ENCODE measurements around the gene STRN. TPM values are rescaled to one million over a fixed set of nuclear protein-coding genes. Genes with fewer than 3 reads are reported as not detected.

Gene STRN
- total and polyA plus RNA-seq, 7 experiments from 2014 or later, result 12.4 to 35.0 (median 26.9) TPM

DNA sequence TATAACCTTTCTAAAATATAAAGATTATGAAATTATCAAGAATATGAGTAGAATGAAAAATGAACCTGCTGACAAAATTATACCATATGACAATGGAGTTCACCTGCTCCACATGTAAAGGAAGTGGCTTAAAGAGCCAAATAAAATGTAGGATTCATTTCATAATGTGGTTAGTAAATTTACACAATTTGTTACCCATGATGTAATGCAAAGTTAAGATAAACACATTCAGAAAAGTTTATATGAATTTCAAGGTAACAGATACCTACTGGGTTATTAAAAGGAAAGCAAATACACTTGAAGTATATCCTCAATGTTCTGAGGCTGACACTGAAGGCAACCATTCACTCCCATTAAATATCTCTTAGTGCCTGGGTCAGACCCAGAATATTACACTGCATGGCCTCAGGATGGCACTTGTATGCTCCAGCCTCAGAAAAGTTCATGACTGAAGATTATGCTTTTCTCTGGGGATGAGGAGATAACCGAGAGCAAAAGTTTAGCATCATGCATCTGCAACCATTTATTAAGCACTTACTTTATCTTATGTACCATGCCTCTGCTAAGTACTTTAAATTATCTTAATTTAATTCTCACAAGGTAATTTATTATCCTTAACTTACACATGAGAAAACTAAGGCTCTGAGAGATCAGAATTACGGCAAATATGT, 6.2 kb downstream of the STRN start:
- Mint-ChIP-seq H3K36me3 (peaks cover 0 to 22% (median 10%) of the 10 kb centered on the region in 5 donors), H3K4me3 (no peak overlapping the region), H3K9me3 (no peaks in the 10 kb centered on the region), H3K27ac (no peak overlapping the region), H3K27me3 (no peaks in the 10 kb centered on the region), H3K4me1 (peaks cover 38 to 84% (median 75%) of the 10 kb centered on the region in 7 donors)
- ATAC-seq (no peak), DNase-seq (no peak)
- Histone ChIP-seq H3K9me3 (ENCODE audit: control insufficient read depth in 2 of 3, low read length in 3 of 3) (no peaks in the 10 kb centered on the region), H3K4me1 (ENCODE audit: control insufficient read depth in 2 of 2, insufficient read depth in 2 of 2, low read length in 2 of 2) (peaks cover 8% of the 10 kb centered on the region in 2 donors), H3K27me3 (ENCODE audit: control insufficient read depth in 2 of 2, insufficient read depth in 2 of 2, low read length in 2 of 2) (no peaks in the 10 kb centered on the region), H3K4me3 (ENCODE audit: low read length) (no peak overlapping the region), H3K27ac (ENCODE audit: low read depth, low read length) (no peak overlapping the region), H3K36me3 (ENCODE audit: control insufficient read depth in 2 of 3, insufficient read depth in 3 of 3, low read length in 3 of 3) (no peaks in the 10 kb centered on the region)
- intact Hi-C loops (cut with micrococcal nuclease), result loop anchor here in 1 of 2 donors (10.0 kb wide), 1 partner anchor 715 kb away; the partner anchor contains the start of gene CDC42EP3
- ChIA-PET POLR2A (no interaction called here), CTCF (no interaction called here)

DNA sequence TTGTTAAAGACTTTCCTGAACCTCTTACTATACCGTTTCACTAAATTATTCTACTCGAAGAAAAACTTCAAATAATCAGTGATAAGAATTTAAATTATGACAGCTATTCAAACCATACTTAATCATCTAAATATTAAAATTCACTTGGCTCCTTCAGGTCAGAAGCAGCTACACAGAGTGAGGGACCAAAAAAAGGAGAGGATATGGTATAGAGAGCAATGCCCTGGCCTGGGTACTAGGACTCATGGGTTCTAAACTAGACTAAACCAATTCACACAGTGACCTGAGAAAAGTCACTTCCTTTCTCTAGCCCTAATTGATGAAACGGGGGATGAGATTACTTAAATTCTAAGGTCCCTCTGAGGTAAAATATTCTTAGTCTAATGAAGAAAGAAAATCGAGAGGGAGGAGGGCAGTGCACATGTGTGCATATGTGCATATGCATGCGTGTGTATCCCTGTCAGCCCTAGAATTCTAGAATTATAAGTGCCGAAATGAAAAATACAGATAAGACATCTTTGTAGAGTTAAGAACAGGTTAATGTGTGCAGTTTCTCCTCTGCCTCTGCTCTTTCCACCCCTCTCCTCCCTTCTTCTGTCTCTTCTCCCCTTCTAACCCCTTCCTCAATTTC, 11.2 kb downstream of the STRN start:
- Histone ChIP-seq H3K27me3 (ENCODE audit: control insufficient read depth in 2 of 2, insufficient read depth in 2 of 2, low read length in 2 of 2) (no peaks in the 10 kb centered on the region), H3K4me3 (ENCODE audit: low read length) (no peak overlapping the region), H3K4me1 (ENCODE audit: control insufficient read depth in 2 of 2, insufficient read depth in 2 of 2, low read length in 2 of 2) (no peaks in the 10 kb centered on the region), H3K36me3 (ENCODE audit: control insufficient read depth in 2 of 3, insufficient read depth in 3 of 3, low read length in 3 of 3) (no peaks in the 10 kb centered on the region), H3K9me3 (ENCODE audit: control insufficient read depth in 2 of 3, low read length in 3 of 3) (no peaks in the 10 kb centered on the region), H3K27ac (ENCODE audit: low read depth, low read length) (no peak overlapping the region)
- ChIA-PET POLR2A (no interaction called here), CTCF (no interaction called here)
- peaks cover 26 to 74% (median 59%) of the 10 kb centered on the region in 7 donors for H3K4me1 Mint-ChIP-seq
- intact Hi-C loops (cut with micrococcal nuclease), result no loop called here
- H3K27me3 Mint-ChIP-seq, result no peaks in the 10 kb centered on the region
- no peak for DNase-seq
- H3K9me3 Mint-ChIP-seq, result no peaks in the 10 kb centered on the region
- no peak for ATAC-seq
- H3K36me3 Mint-ChIP-seq, result peaks cover 0 to 18% (median 9%) of the 10 kb centered on the region in 5 donors
- no peak overlapping the region for H3K4me3 Mint-ChIP-seq
- no peak overlapping the region for H3K27ac Mint-ChIP-seq

DNA sequence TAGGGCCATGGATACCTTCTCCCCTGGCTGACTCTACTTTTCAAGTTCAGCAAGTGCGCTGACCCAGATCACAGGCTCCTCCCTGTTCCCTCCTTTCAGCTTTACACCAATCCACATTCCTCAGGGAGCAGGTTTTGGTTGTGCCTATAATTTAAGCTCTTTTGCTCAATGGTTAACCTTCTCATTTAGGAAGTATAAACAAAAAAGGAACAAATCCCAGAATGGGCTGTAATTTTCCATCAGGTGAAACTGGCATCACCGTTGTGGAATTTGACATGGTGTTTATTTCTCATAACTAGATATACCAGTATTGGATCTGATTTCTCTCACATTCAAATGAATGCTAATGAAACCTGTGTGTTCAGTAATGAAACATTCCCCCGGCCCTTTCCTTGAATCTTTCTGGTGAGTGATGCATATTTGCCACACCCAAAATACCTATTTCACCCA, 13.6 kb downstream of the STRN start:
- H3K27me3 Mint-ChIP-seq, result no peaks in the 10 kb centered on the region
- ChIA-PET CTCF (no interaction called here), POLR2A (interaction anchor here (0.5 to 0.6 kb wide), 2 partner anchors 12 to 52 kb away, joined by 4 read pairs; no protein-coding TSS in a partner anchor)
- Histone ChIP-seq H3K4me3 (ENCODE audit: low read length) (no peak overlapping the region), H3K9me3 (ENCODE audit: control insufficient read depth in 2 of 3, low read length in 3 of 3) (no peaks in the 10 kb centered on the region), H3K27ac (ENCODE audit: low read depth, low read length) (no peak overlapping the region), H3K4me1 (ENCODE audit: control insufficient read depth in 2 of 2, insufficient read depth in 2 of 2, low read length in 2 of 2) (no peaks in the 10 kb centered on the region), H3K27me3 (ENCODE audit: control insufficient read depth in 2 of 2, insufficient read depth in 2 of 2, low read length in 2 of 2) (no peaks in the 10 kb centered on the region), H3K36me3 (ENCODE audit: control insufficient read depth in 2 of 3, insufficient read depth in 3 of 3, low read length in 3 of 3) (no peaks in the 10 kb centered on the region)
- intact Hi-C loops (cut with micrococcal nuclease), result no loop called here
- H3K4me1 Mint-ChIP-seq, result peaks cover 21 to 73% (median 52%) of the 10 kb centered on the region in 7 donors
- peak overlapping the region in 3 of 9 donors; percentile 8 to 59 (median 38) for H3K27ac Mint-ChIP-seq
- ATAC-seq (no peak), DNase-seq (no peak)
- H3K4me3 Mint-ChIP-seq, result no peak overlapping the region
- H3K9me3 Mint-ChIP-seq, result peaks cover 0 to 2% (median 0%) of the 10 kb centered on the region in 11 donors
- H3K36me3 Mint-ChIP-seq, result peaks cover 0 to 15% (median 9%) of the 10 kb centered on the region in 5 donors

DNA sequence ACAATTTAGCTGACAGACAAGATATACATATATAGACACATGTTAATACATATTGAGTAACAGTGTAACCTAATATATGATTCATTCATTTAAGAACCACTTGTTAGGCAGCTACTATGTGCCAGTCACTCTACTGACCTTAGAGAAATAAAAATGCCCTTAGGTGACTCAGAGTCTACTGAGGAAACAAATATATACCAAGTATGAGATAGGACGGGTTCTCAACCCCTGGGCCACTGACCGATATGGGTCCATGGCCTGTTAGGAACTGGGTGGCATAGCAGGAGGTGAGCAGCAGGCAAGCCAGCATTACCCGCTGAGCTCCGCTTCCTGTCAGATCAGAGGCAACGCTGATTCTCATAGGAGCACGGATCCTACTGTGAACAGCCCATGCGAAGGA, 14.8 kb downstream of the STRN start:
- H3K4me1 Mint-ChIP-seq, result peaks cover 18 to 67% (median 45%) of the 10 kb centered on the region in 7 donors
- peaks cover 0 to 2% (median 0%) of the 10 kb centered on the region in 11 donors for H3K9me3 Mint-ChIP-seq
- no peaks in the 10 kb centered on the region for H3K27me3 ChIP-seq (ENCODE audit: control insufficient read depth in 2 of 2, insufficient read depth in 2 of 2, low read length in 2 of 2)
- H3K27me3 Mint-ChIP-seq, result no peaks in the 10 kb centered on the region
- H3K4me3 Mint-ChIP-seq, result no peak overlapping the region
- H3K36me3 ChIP-seq (ENCODE audit: control insufficient read depth in 2 of 3, insufficient read depth in 3 of 3, low read length in 3 of 3), result no peaks in the 10 kb centered on the region
- H3K9me3 ChIP-seq (ENCODE audit: control insufficient read depth in 2 of 3, low read length in 3 of 3), result no peaks in the 10 kb centered on the region
- ChIA-PET POLR2A (no interaction called here), CTCF (no interaction called here)
- ATAC-seq (peak; percentile 32), DNase-seq (no peak)
- H3K36me3 Mint-ChIP-seq, result peaks cover 0 to 15% (median 9%) of the 10 kb centered on the region in 5 donors
- H3K4me1 ChIP-seq (ENCODE audit: control insufficient read depth in 2 of 2, insufficient read depth in 2 of 2, low read length in 2 of 2), result no peaks in the 10 kb centered on the region
- H3K27ac ChIP-seq (ENCODE audit: low read depth, low read length), result no peak overlapping the region
- H3K4me3 ChIP-seq (ENCODE audit: low read length), result no peak overlapping the region
- intact Hi-C loops (cut with micrococcal nuclease), result no loop called here
- H3K27ac Mint-ChIP-seq, result no peak overlapping the region

DNA sequence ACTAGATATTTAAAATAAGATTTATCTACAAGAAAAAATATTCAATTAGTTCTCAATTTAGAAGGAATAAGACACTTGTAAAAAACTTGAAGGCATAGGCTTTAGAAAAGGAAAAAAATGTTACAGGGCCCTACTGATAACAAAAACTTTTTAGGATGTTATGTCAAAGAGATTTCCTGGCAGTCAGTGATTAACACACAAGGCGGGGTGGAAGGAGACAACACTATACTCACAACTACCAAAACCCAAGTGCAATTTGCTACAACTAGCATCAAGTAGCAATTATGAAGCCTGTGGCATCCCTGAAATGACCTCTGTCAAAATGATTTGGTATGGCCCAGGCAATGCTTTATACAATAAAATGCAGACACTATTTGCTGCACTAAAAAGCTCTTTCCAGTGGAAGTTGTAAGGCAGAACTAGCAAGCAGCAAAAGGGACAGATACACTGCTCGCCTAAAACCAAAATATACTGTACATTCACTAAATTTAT, 15.3 kb downstream of the STRN start:
- Mint-ChIP-seq H3K27ac (no peak overlapping the region), H3K9me3 (peaks cover 0 to 2% (median 0%) of the 10 kb centered on the region in 11 donors), H3K4me1 (peaks cover 18 to 62% (median 45%) of the 10 kb centered on the region in 7 donors), H3K27me3 (no peaks in the 10 kb centered on the region), H3K36me3 (peaks cover 0 to 15% (median 9%) of the 10 kb centered on the region in 5 donors), H3K4me3 (no peak overlapping the region)
- Histone ChIP-seq H3K27me3 (ENCODE audit: control insufficient read depth in 2 of 2, insufficient read depth in 2 of 2, low read length in 2 of 2) (no peaks in the 10 kb centered on the region), H3K4me1 (ENCODE audit: control insufficient read depth in 2 of 2, insufficient read depth in 2 of 2, low read length in 2 of 2) (no peaks in the 10 kb centered on the region), H3K27ac (ENCODE audit: low read depth, low read length) (no peak overlapping the region), H3K36me3 (ENCODE audit: control insufficient read depth in 2 of 3, insufficient read depth in 3 of 3, low read length in 3 of 3) (no peaks in the 10 kb centered on the region), H3K4me3 (ENCODE audit: low read length) (no peak overlapping the region), H3K9me3 (ENCODE audit: control insufficient read depth in 2 of 3, low read length in 3 of 3) (no peaks in the 10 kb centered on the region)
- intact Hi-C loops (cut with micrococcal nuclease), result no loop called here
- ChIA-PET POLR2A (no interaction called here), CTCF (no interaction called here)
- no peak for DNase-seq
- no peak for ATAC-seq

DNA sequence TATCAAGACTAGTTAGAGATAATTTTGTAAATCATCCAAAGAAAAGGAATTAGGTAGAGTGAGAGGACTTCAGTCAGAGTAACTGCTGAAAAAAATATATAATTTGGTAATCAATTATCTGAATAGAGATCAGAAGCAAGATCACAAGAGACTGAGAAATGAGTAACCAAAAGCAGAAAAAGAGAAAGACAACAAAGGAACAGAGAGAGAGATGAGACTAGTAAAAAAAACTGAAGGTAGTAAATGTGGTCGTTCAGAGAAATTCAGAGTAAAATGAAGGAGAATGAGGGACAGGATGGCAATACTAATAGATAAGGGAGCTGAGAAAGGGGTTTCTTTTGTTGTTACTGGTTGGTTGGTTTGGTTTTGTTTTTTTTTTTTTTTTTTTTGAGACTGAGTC, 16.5 kb downstream of the STRN start:
- no peak overlapping the region for H3K27ac ChIP-seq (ENCODE audit: low read depth, low read length)
- H3K4me1 ChIP-seq (ENCODE audit: control insufficient read depth in 2 of 2, insufficient read depth in 2 of 2, low read length in 2 of 2), result no peaks in the 10 kb centered on the region
- ChIA-PET POLR2A (interaction anchor here (0.9 kb wide), 1 partner anchor 17 kb away, joined by 4 read pairs; no protein-coding TSS in a partner anchor), CTCF (no interaction called here)
- DNase-seq, result no peak
- Mint-ChIP-seq H3K4me1 (peaks cover 17 to 53% (median 36%) of the 10 kb centered on the region in 7 donors), H3K27me3 (no peaks in the 10 kb centered on the region), H3K4me3 (peak overlapping the region in 2 of 10 donors; percentile 9 to 42), H3K27ac (peak overlapping the region in 4 of 9 donors; percentile 5 to 61 (median 21)), H3K9me3 (peaks cover 0 to 2% (median 0%) of the 10 kb centered on the region in 11 donors), H3K36me3 (peaks cover 0 to 16% (median 9%) of the 10 kb centered on the region in 5 donors)
- no peak for ATAC-seq
- intact Hi-C loops (cut with micrococcal nuclease), result no loop called here
- H3K4me3 ChIP-seq (ENCODE audit: low read length), result no peak overlapping the region
- H3K36me3 ChIP-seq (ENCODE audit: control insufficient read depth in 2 of 3, insufficient read depth in 3 of 3, low read length in 3 of 3), result no peaks in the 10 kb centered on the region
- H3K27me3 ChIP-seq (ENCODE audit: control insufficient read depth in 2 of 2, insufficient read depth in 2 of 2, low read length in 2 of 2), result no peaks in the 10 kb centered on the region
- no peaks in the 10 kb centered on the region for H3K9me3 ChIP-seq (ENCODE audit: control insufficient read depth in 2 of 3, low read length in 3 of 3)

All from naive thymus-derived CD4-positive, alpha-beta T cell (primary cell).